GM23338 (cell line): ENCODE results near the gene IDH3B.

ENCODE experiments used
- CREB1 ChIP-seq: fragments of 250-450 bp; sonication (Bioruptor Pico); IDR thresholded peaks from 2 replicates; pipeline ENCODE4 v1.5.0; 2020; ENCODE audit warnings: low read depth, mild to moderate bottlenecking, moderate library complexity
- CTCF ChIP-seq, 2 experiments: fragments of 200-600 bp in 1 of 2; sonication (generic) in 1 of 2; conservative IDR thresholded peaks; 2 replicates each; pipeline versions ENCODE4 v1.5.1 to v1.6.1; 2016 to 2017; ENCODE audit warnings: antibody characterized with exemption in 2 of 2, low read depth in 2 of 2, mild to moderate bottlenecking in 2 of 2, moderate library complexity in 1 of 2
- EZH2 ChIP-seq: fragments of 200-600 bp; sonication (generic); IDR thresholded peaks from one replicate; pipeline ENCODE4 v1.8.0; 2017; ENCODE audit warnings: antibody characterized with exemption, mild to moderate bottlenecking, low read depth; ENCODE audit not compliant: unreplicated experiment
- EZH2phosphoT487 ChIP-seq: fragments of 200-600 bp; sonication (generic); IDR thresholded peaks from one replicate; pipeline ENCODE4 v1.8.1; 2018; ENCODE audit warnings: antibody characterized with exemption; ENCODE audit not compliant: unreplicated experiment
- POLR2AphosphoS5 ChIP-seq: IDR thresholded peaks from 2 replicates; pipeline ENCODE4 v1.6.1; 2016; ENCODE audit warnings: antibody characterized with exemption, low read depth
- REST ChIP-seq: IDR thresholded peaks from one replicate; pipeline ENCODE4 v1.6.1; 2018; ENCODE audit warnings: antibody characterized with exemption; ENCODE audit not compliant: unreplicated experiment

DNA sequence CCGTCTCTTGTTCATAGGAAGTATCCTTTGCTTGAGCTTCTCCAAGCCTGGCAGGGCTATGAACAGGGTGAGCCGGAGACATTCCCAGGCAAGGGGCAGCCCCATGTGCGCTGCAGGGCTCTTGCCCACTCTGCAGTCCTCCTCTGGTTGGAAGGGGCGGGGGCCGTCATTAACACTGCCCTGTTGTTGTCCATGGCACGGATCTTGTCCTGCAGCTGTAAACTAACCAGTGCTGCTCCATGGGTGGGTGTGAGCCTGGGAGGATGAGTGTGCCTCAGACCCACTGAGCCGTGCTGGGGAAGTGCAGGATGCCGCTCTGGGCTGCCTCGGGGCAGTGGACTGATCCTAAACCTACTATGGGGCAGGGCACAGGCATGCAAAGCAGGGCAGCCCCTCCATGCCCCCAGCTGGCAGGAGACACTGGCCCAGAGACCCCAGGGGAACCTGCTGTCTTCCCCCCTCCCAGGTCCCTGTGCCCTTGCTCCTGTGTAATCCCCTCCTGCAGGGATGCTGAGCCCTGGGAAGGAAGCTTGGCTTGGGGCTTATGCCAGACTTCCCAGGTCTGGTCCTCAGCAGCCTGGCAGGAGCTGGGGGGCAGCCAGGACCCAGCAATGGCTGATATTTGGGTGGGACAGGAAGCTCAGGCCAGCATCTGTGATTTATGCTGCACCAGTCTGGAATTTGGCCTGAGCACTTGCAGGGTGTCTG is 37.1 kb upstream of the IDH3B start:
- no peak for TF ChIP-seq CTCF (conservative IDR thresholded peaks at IDR 0.05; ENCODE audit: low read depth in 2 of 2)
- no peak for TF ChIP-seq EZH2
- no peak for TF ChIP-seq REST
- TF ChIP-seq EZH2phosphoT487: no peak
- no peak for TF ChIP-seq POLR2AphosphoS5
- no peak for TF ChIP-seq CREB1 (CRISPR knock-in tag)
